Aorta (tissue), 5 donors: ENCODE measurements around the gene CDK10. TPM values are rescaled to one million over a fixed set of nuclear protein-coding genes. Genes with fewer than 3 reads are reported as not detected.
"Not testable (repeated sequence)": the region's sequence is repeated elsewhere in the genome, so short reads cannot be mapped to it uniquely, and the experiment has no call there.

Experiments used
- ATAC-seq: fragments of 200-7000 bp; cut with Tn5 transposase; one replicate; pipeline ENCODE4 v1.9.1; 2022; ENCODE audit warnings: moderate library complexity; ENCODE audit not compliant: low FRiP score
- DNase-seq, 2 donors: peaks; one replicate each; pipeline ENCODE4 v3.0.0-alpha.2; 2020
- H3K27ac ChIP-seq, 2 donors: one replicate each; pipeline ENCODE4 v1.5.1; 2013; ENCODE audit warnings: low read length in 2 of 2, mild to moderate bottlenecking in 2 of 2, moderate library complexity in 2 of 2, control low read depth in 1 of 2, inconsistent platforms in 1 of 2, low read depth in 1 of 2
- H3K27me3 ChIP-seq, 2 donors: one replicate each; pipeline ENCODE4 v1.6.1; 2013; ENCODE audit warnings: control low read depth in 1 of 2, low read length in 1 of 2, mild to moderate bottlenecking in 1 of 2, moderate library complexity in 1 of 2; ENCODE audit not compliant: insufficient read depth in 2 of 2, control insufficient read depth in 1 of 2
- H3K36me3 ChIP-seq, 2 donors: one replicate each; pipeline ENCODE4 v1.6.1; 2013; ENCODE audit warnings: control low read depth in 1 of 2, low read length in 1 of 2, mild to moderate bottlenecking in 1 of 2; ENCODE audit not compliant: insufficient read depth in 2 of 2, control insufficient read depth in 1 of 2
- H3K4me1 ChIP-seq, 2 donors: one replicate each; pipeline ENCODE4 v1.6.1; 2013; ENCODE audit warnings: low read length in 2 of 2, control low read depth in 1 of 2, mild to moderate bottlenecking in 1 of 2, moderate library complexity in 1 of 2; ENCODE audit not compliant: insufficient read depth in 2 of 2, control insufficient read depth in 1 of 2
- H3K4me3 ChIP-seq, 2 donors: one replicate each; pipeline ENCODE4 v1.5.1; 2013; ENCODE audit warnings: low read length in 2 of 2, control low read depth in 1 of 2, mild to moderate bottlenecking in 1 of 2
- H3K9me3 ChIP-seq: one replicate; pipeline ENCODE4 v1.6.1; 2013; ENCODE audit warnings: mild to moderate bottlenecking, low read length; ENCODE audit not compliant: control insufficient read depth
- WGBS, 2 donors: extraction: QIAGEN DNeasy Blood & Tissue Kit; methylation state at CpG; one replicate each; pipeline ENCODE4 v1.1.7; 2013; 5-methylcytosine and 5-hydroxymethylcytosine counted together
- intact Hi-C, 2 donors: fragments of 100-400 bp; cut with DNase I; formaldehyde crosslinking; loops; one replicate each; pipeline versions ENCODE4 v1.14.2 to v1.15.0; 2022
- polyA plus RNA-seq, 2 donors: library from polyadenylated mRNA; stranded (reverse); fragments of 200-250 nt; gene quantifications; one replicate each; pipeline ENCODE4 v1.2.3, GENCODE V29; 2013
- total RNA-seq, 2 donors: library from RNA; stranded (reverse); fragmentation: NEBNext Ultra II Directional; extraction: Animal tissue kit (Norgen Biotek cat#: 25700); gene quantifications; one replicate each; pipeline ENCODE4 v1.2.1, GENCODE V29; 2021
- donor health status: healthy with polysubstance abuse.
- donor health status: Bipolar disorder and iron deficiency.
- donor health status: DM: no; HTN: no; CAD: no.
- donor health status: DM: no; HTN: no; CAD: no.
- donor health status: DM: yes; HTN: yes; CAD: no.

Gene CDK10
- total and polyA plus RNA-seq, 4 donors, result 24.7 to 134 (median 50.5) TPM

GRCh38 chr16:89658221-89658879, 28.1 kb upstream of the CDK10 start:
- Histone ChIP-seq H3K27ac (no peak overlapping the region), H3K4me3 (peak overlapping the region; percentile 60 to 66), H3K9me3 (no peaks in the 10 kb centered on the region), H3K36me3 (no peaks in the 10 kb centered on the region), H3K27me3 (no peaks in the 10 kb centered on the region), H3K4me1 (peaks cover 0 to 3% of the 10 kb centered on the region in 2 donors)
- intact Hi-C loops, result loop anchor here in 1 of 2 donors (1.0 to 5.0 kb wide), 2 partner anchors 28 to 44 kb away; partner anchors contain the start of genes CDK10 and SPATA2L
- DNase-seq, result no peak
- WGBS, 2 donors, result 11 to 12% methylated on average over 27 of the region's 27 CpGs
- no peak for ATAC-seq

GRCh38 chr16:89660146-89660545, 26.3 kb upstream of the CDK10 start:
- no peak for DNase-seq
- 93 to 94% methylated on average over 7 of the region's 7 CpGs for WGBS, 2 donors
- H3K27ac ChIP-seq, result no peak overlapping the region
- ATAC-seq, result no peak
- H3K4me3 ChIP-seq, result no peak overlapping the region
- H3K4me1 ChIP-seq, result peaks cover 0 to 3% of the 10 kb centered on the region in 2 donors
- H3K9me3 ChIP-seq, result no peaks in the 10 kb centered on the region
- intact Hi-C loops, result no loop called here
- no peaks in the 10 kb centered on the region for H3K36me3 ChIP-seq
- no peaks in the 10 kb centered on the region for H3K27me3 ChIP-seq

- Histone ChIP-seq H3K27me3 (no peaks in the 10 kb centered on the region), H3K36me3 (no peaks in the 10 kb centered on the region), H3K4me1 (peaks cover 0 to 3% of the 10 kb centered on the region in 2 donors), H3K4me3 (no peak overlapping the region), H3K9me3 (no peaks in the 10 kb centered on the region), H3K27ac (no peak overlapping the region)
- intact Hi-C loops, result no loop called here
- no peak for DNase-seq
- WGBS, 2 donors, result 95% methylated on average over 9 of the region's 9 CpGs
- ATAC-seq, result no peak
Observed at GRCh38 chr16:89661215-89661614, 25.3 kb upstream of the CDK10 start.

- WGBS, 2 donors, result 90 to 92% methylated on average over 10 of the region's 11 CpGs
- H3K27me3 ChIP-seq, ATAC-seq, H3K4me3 ChIP-seq, DNase-seq, H3K27ac ChIP-seq, H3K36me3 ChIP-seq, intact Hi-C loops, H3K4me1 ChIP-seq, H3K9me3 ChIP-seq: not testable (repeated sequence)
Observed at GRCh38 chr16:89664238-89664637, 22.3 kb upstream of the CDK10 start.

- WGBS, 2 donors, result 43 to 49% methylated on average over 6 to 7 of the region's 7 CpGs
- intact Hi-C loops, result not testable (repeated sequence)
Observed at GRCh38 chr16:89667000-89667399, 19.5 kb upstream of the CDK10 start.

GRCh38 chr16:89667633-89668032, 18.9 kb upstream of the CDK10 start:
- H3K27ac ChIP-seq, result no peak overlapping the region
- no peak for ATAC-seq
- H3K27me3 ChIP-seq, result no peaks in the 10 kb centered on the region
- WGBS, 2 donors, result 82 to 85% methylated on average over 9 of the region's 9 CpGs
- DNase-seq, result no peak
- H3K4me3 ChIP-seq, result no peak overlapping the region
- no peaks in the 10 kb centered on the region for H3K4me1 ChIP-seq
- intact Hi-C loops, result no loop called here
- no peaks in the 10 kb centered on the region for H3K9me3 ChIP-seq
- no peaks in the 10 kb centered on the region for H3K36me3 ChIP-seq

More at GRCh38 chr16:89667000-89667399, 19.5 kb upstream of the CDK10 start:
- not testable (repeated sequence) for ATAC-seq, H3K9me3 ChIP-seq, H3K4me1 ChIP-seq, H3K27me3 ChIP-seq, H3K27ac ChIP-seq, DNase-seq, H3K4me3 ChIP-seq, H3K36me3 ChIP-seq

GRCh38 chr16:89668790-89669158, 17.7 kb upstream of the CDK10 start:
- Histone ChIP-seq H3K4me3 (no peak overlapping the region), H3K9me3 (no peaks in the 10 kb centered on the region), H3K27ac (no peak overlapping the region), H3K27me3 (no peaks in the 10 kb centered on the region), H3K4me1 (no peaks in the 10 kb centered on the region), H3K36me3 (no peaks in the 10 kb centered on the region)
- intact Hi-C loops, result no loop called here
- ATAC-seq, result no peak
- no peak for DNase-seq
- 72 to 75% methylated on average over 5 of the region's 5 CpGs for WGBS, 2 donors

GRCh38 chr16:89669755-89670154, 16.7 kb upstream of the CDK10 start:
- H3K27me3 ChIP-seq, result no peaks in the 10 kb centered on the region

More at GRCh38 chr16:89669755-89670154, 16.7 kb upstream of the CDK10 start:
- Histone ChIP-seq H3K27ac (no peak overlapping the region), H3K9me3 (no peaks in the 10 kb centered on the region), H3K36me3 (no peaks in the 10 kb centered on the region), H3K4me1 (no peaks in the 10 kb centered on the region), H3K4me3 (no peak overlapping the region)
- ATAC-seq (no peak), DNase-seq (no peak)
- WGBS, 2 donors, result 93 to 96% methylated on average over 11 to 13 of the region's 13 CpGs
- intact Hi-C loops, result no loop called here
